A549 (cell line): ENCODE measurements around the gene LIN9.

Source experiments
- CBX2 ChIP-seq: fragments of 200-600 bp; sonication (generic); IDR thresholded peaks from 2 replicates; pipeline ENCODE4 v1.6.1; 2016; ENCODE audit warnings: low read depth, mild to moderate bottlenecking, borderline replicate concordance
- CHD2 ChIP-seq: fragments of 150-350 bp; IDR thresholded peaks from 2 replicates; pipeline ENCODE4 v1.6.1; 2014; ENCODE audit warnings: low read length; ENCODE audit not compliant: partially characterized antibody
- CHD4 ChIP-seq: fragments of 200-600 bp; sonication (generic); IDR thresholded peaks from 2 replicates; pipeline ENCODE4 v1.6.1; 2016; ENCODE audit warnings: antibody characterized with exemption, mild to moderate bottlenecking, borderline replicate concordance
- CTCF ChIP-seq: fragments of >200 bp; sonication (Bioruptor Twin); formaldehyde crosslinking; IDR thresholded peaks from 3 replicates; pipeline ENCODE4 v1.5.1; 2016
- E2F6 ChIP-seq: IDR thresholded peaks from 2 replicates; pipeline ENCODE4 v1.6.1; 2012; ENCODE audit warnings: low read depth, borderline replicate concordance
- EP300 ChIP-seq, 2 experiments: fragments of >200 bp; sonication (Bioruptor Twin); formaldehyde crosslinking; IDR thresholded peaks; 2 replicates in 1 of 2; 3 replicates in 1 of 2; pipeline ENCODE4 v1.6.1; 2016 to 2017
- HES2 ChIP-seq: fragments of >200 bp; sonication (Bioruptor Twin); formaldehyde crosslinking; IDR thresholded peaks from 2 replicates; pipeline ENCODE4 v1.6.1; 2016
- HOXB5 ChIP-seq: fragments of 250-450 bp; sonication (Bioruptor Pico); IDR thresholded peaks from 2 replicates; pipeline ENCODE4 v1.5.0; 2020; ENCODE audit warnings: mild to moderate bottlenecking, moderate library complexity
- POLR2A ChIP-seq: IDR thresholded peaks from 2 replicates; pipeline ENCODE4 v1.6.1; 2012; ENCODE audit warnings: mild to moderate bottlenecking, low read length
- RCOR1 ChIP-seq: fragments of 150-350 bp; IDR thresholded peaks from 2 replicates; pipeline ENCODE4 v1.6.1; 2014; ENCODE audit warnings: antibody characterized with exemption, low read length, low read depth
- SMC3 ChIP-seq: fragments of >200 bp; sonication (Bioruptor Twin); formaldehyde crosslinking; IDR thresholded peaks from 3 replicates; pipeline ENCODE4 v1.6.1; 2018; ENCODE audit warnings: inconsistent platforms
- SREBF2 ChIP-seq: fragments of 450-650 bp; IDR thresholded peaks from 2 replicates; pipeline ENCODE4 v1.6.1; 2014; ENCODE audit warnings: mild to moderate bottlenecking, moderate library complexity

GRCh38 chr1:226181996-226182714, 126.8 kb downstream of the LIN9 start:
- TF ChIP-seq CTCF (peak; percentile 70), CHD4 (no peak), SMC3 (peak; percentile 30; the same call in 1 of the 3 replicates), EP300 (IDR thresholded peaks at IDR 0.05) (no peak), RCOR1 (no peak), POLR2A (no peak), HES2 (no peak), E2F6 (no peak), SREBF2 (no peak), CHD2 (no peak), CBX2 (no peak), HOXB5 (CRISPR knock-in tag) (no peak)
